GM19025 (cell line): ENCODE results near the gene NDUFB10.
"Not testable (repeated sequence)": the region's sequence is repeated elsewhere in the genome, so short reads cannot be mapped to it uniquely, and the experiment has no call there.

ENCODE experiments used
- ATAC-seq: cut with Tn5 transposase; IDR thresholded peaks from one replicate; pipeline ENCODE4 v1.9.1; 2021; ENCODE audit warnings: mild to moderate bottlenecking, low read depth, moderate library complexity; ENCODE audit not compliant: unreplicated experiment

NDUFB10 gene

GRCh38 chr16:1923299-1924034 lies 35.9 kb upstream of the NDUFB10 start:
- no peak for ATAC-seq

- no peak for ATAC-seq
These were observed 35.2 kb upstream of the NDUFB10 start for GRCh38 chr16:1924095-1924494.

GRCh38 chr16:1926271-1926670 lies 33.1 kb upstream of the NDUFB10 start:
- no peak for ATAC-seq

- ATAC-seq = no peak
These were observed 30.2 kb upstream of the NDUFB10 start for GRCh38 chr16:1929105-1929504.

- ATAC-seq = peak; percentile 84
These were observed 29.6 kb upstream of the NDUFB10 start for GRCh38 chr16:1929578-1930337.

- ATAC-seq = no peak
These were observed 29.0 kb upstream of the NDUFB10 start for GRCh38 chr16:1930338-1930720.

- ATAC-seq = no peak
These were observed 27.0 kb upstream of the NDUFB10 start for GRCh38 chr16:1932050-1933028.

- no peak for ATAC-seq
These were observed 26.2 kb upstream of the NDUFB10 start for GRCh38 chr16:1933097-1933661.

- ATAC-seq = no peak
These were observed 22.3 kb upstream of the NDUFB10 start for GRCh38 chr16:1936945-1937479.

- ATAC-seq = no peak
These were observed 21.0 kb upstream of the NDUFB10 start for GRCh38 chr16:1938316-1938715.

- ATAC-seq = no peak
These were observed 20.4 kb upstream of the NDUFB10 start for GRCh38 chr16:1938910-1939309.

- ATAC-seq = not testable (repeated sequence)
These were observed 19.5 kb upstream of the NDUFB10 start for GRCh38 chr16:1939833-1940232.

- no peak for ATAC-seq
These were observed 18.8 kb upstream of the NDUFB10 start for GRCh38 chr16:1940273-1941161.

GRCh38 chr16:1941162-1942046 lies 17.9 kb upstream of the NDUFB10 start:
- ATAC-seq = no peak

GRCh38 chr16:1942047-1942809 lies 17.1 kb upstream of the NDUFB10 start:
- no peak for ATAC-seq

GRCh38 chr16:1942810-1943726 lies 16.3 kb upstream of the NDUFB10 start, which contains the start of gene MSRB1:
TSS of gene MSRB1 (minus strand) at chr16:1943199. CDS start at chr16:1943156, 43 bp downstream.
- peak; percentile 94 for ATAC-seq
